ENCODE data around the gene HOXC13. TPM values are rescaled to one million over a fixed set of nuclear protein-coding genes. Genes with fewer than 3 reads are reported as not detected.

HOXC13 gene
- polyA plus RNA-seq, 6 donors from 2014 or later = not detected

GRCh38 chr12:53944209-53944608, 5.6 kb downstream of the HOXC13 start:
- ATAC-seq (ENCODE audit: low read depth in 2 of 2) (no peak), DNase-seq (no peak)
- peak overlapping the region in 1 of 8 donors; percentile 61 for H3K4me3 Mint-ChIP-seq
- no peaks in the 10 kb centered on the region for H3K36me3 Mint-ChIP-seq
- H3K4me1 Mint-ChIP-seq = no peaks in the 10 kb centered on the region
- peaks cover 0 to 11% (median 2%) of the 10 kb centered on the region in 7 donors for H3K9me3 Mint-ChIP-seq
- H3K27me3 Mint-ChIP-seq = peaks cover 84 to 96% (median 92%) of the 10 kb centered on the region in 3 donors
- peak overlapping the region in 1 of 6 donors; percentile 73 for H3K27ac Mint-ChIP-seq

- Mint-ChIP-seq H3K36me3 (no peaks in the 10 kb centered on the region), H3K4me3 (peak overlapping the region in 2 of 8 donors; percentile 17 to 54), H3K9me3 (peaks cover 0 to 8% (median 0%) of the 10 kb centered on the region in 7 donors), H3K4me1 (no peaks in the 10 kb centered on the region), H3K27me3 (peaks cover 90 to 100% (median 95%) of the 10 kb centered on the region in 3 donors), H3K27ac (peak overlapping the region in 2 of 6 donors; percentile 9 to 82)
- ATAC-seq (ENCODE audit: low read depth in 2 of 2) = no peak
- no peak for DNase-seq
Observed at GRCh38 chr12:53944907-53945847, 6.5 kb downstream of the HOXC13 start.

- ATAC-seq (ENCODE audit: low read depth in 2 of 2) = no peak
- H3K9me3 Mint-ChIP-seq = peaks cover 0 to 16% (median 0%) of the 10 kb centered on the region in 7 donors
- no peaks in the 10 kb centered on the region for H3K36me3 Mint-ChIP-seq
- H3K27me3 Mint-ChIP-seq = peaks cover 93 to 98% (median 97%) of the 10 kb centered on the region in 3 donors
- no peak for DNase-seq
- no peak overlapping the region for H3K27ac Mint-ChIP-seq
- peak overlapping the region in 1 of 8 donors; percentile 57 for H3K4me3 Mint-ChIP-seq
- H3K4me1 Mint-ChIP-seq = peaks cover 0 to 6% (median 5%) of the 10 kb centered on the region in 3 donors
Observed at GRCh38 chr12:53947743-53948142, 9.1 kb downstream of the HOXC13 start.

GRCh38 chr12:53948650-53949593, 10.3 kb downstream of the HOXC13 start:
- peak overlapping the region in 2 of 6 donors; percentile 37 to 40 for H3K27ac Mint-ChIP-seq
- peaks cover 0 to 7% of the 10 kb centered on the region in 2 donors for H3K36me3 Mint-ChIP-seq
- peaks cover 2 to 6% (median 5%) of the 10 kb centered on the region in 3 donors for H3K4me1 Mint-ChIP-seq
- DNase-seq (no peak), ATAC-seq (ENCODE audit: low read depth in 2 of 2) (no peak)
- peaks cover 93 to 96% (median 95%) of the 10 kb centered on the region in 3 donors for H3K27me3 Mint-ChIP-seq
- H3K9me3 Mint-ChIP-seq = peaks cover 0 to 21% (median 3%) of the 10 kb centered on the region in 7 donors
- peak overlapping the region in 1 of 8 donors; percentile 62 for H3K4me3 Mint-ChIP-seq

GRCh38 chr12:53949631-53950436, 11.2 kb downstream of the HOXC13 start:
- H3K36me3 Mint-ChIP-seq = peaks cover 0 to 7% of the 10 kb centered on the region in 2 donors
- peaks cover 0 to 20% (median 8%) of the 10 kb centered on the region in 7 donors for H3K9me3 Mint-ChIP-seq
- DNase-seq (no peak), ATAC-seq (ENCODE audit: low read depth in 2 of 2) (no peak)
- peak overlapping the region in 2 of 8 donors; percentile 35 to 62 for H3K4me3 Mint-ChIP-seq
- H3K4me1 Mint-ChIP-seq = peaks cover 5 to 6% (median 5%) of the 10 kb centered on the region in 3 donors
- peak overlapping the region in 2 of 6 donors; percentile 82 to 94 for H3K27ac Mint-ChIP-seq
- peaks cover 90 to 92% (median 92%) of the 10 kb centered on the region in 3 donors for H3K27me3 Mint-ChIP-seq

GRCh38 chr12:53950437-53950773, 11.8 kb downstream of the HOXC13 start:
- Mint-ChIP-seq H3K4me1 (peaks cover 5 to 6% (median 5%) of the 10 kb centered on the region in 3 donors), H3K36me3 (peaks cover 0 to 7% of the 10 kb centered on the region in 2 donors), H3K9me3 (peaks cover 0 to 20% (median 9%) of the 10 kb centered on the region in 7 donors), H3K27me3 (peaks cover 85 to 87% (median 87%) of the 10 kb centered on the region in 3 donors), H3K4me3 (peak overlapping the region in 1 of 8 donors; percentile 62), H3K27ac (peak overlapping the region in 3 of 6 donors; percentile 71 to 94 (median 82))
- no peak for DNase-seq
- ATAC-seq (ENCODE audit: low read depth in 2 of 2) = no peak

- no peak for ATAC-seq (ENCODE audit: low read depth in 2 of 2)
- peak overlapping the region in 4 of 6 donors; percentile 52 to 96 (median 84) for H3K27ac Mint-ChIP-seq
- peaks cover 3 to 25% (median 9%) of the 10 kb centered on the region in 7 donors for H3K9me3 Mint-ChIP-seq
- peaks cover 0 to 7% of the 10 kb centered on the region in 2 donors for H3K36me3 Mint-ChIP-seq
- peaks cover 7 to 9% (median 9%) of the 10 kb centered on the region in 3 donors for H3K4me1 Mint-ChIP-seq
- H3K4me3 Mint-ChIP-seq = peak overlapping the region in 5 of 8 donors; percentile 42 to 76 (median 62)
- peaks cover 85 to 87% (median 85%) of the 10 kb centered on the region in 3 donors for H3K27me3 Mint-ChIP-seq
- DNase-seq = no peak
Observed at GRCh38 chr12:53950789-53951576, 12.4 kb downstream of the HOXC13 start.

GRCh38 chr12:53951577-53952334, 13.1 kb downstream of the HOXC13 start:
- H3K9me3 Mint-ChIP-seq = peaks cover 3 to 27% (median 9%) of the 10 kb centered on the region in 7 donors
- peaks cover 0 to 7% of the 10 kb centered on the region in 2 donors for H3K36me3 Mint-ChIP-seq
- peak overlapping the region in 4 of 6 donors; percentile 52 to 96 (median 84) for H3K27ac Mint-ChIP-seq
- peak overlapping the region in 5 of 8 donors; percentile 30 to 76 (median 62) for H3K4me3 Mint-ChIP-seq
- no peak for ATAC-seq (ENCODE audit: low read depth in 2 of 2)
- H3K4me1 Mint-ChIP-seq = peaks cover 12 to 15% (median 14%) of the 10 kb centered on the region in 3 donors
- no peak for DNase-seq
- peaks cover 85 to 87% (median 85%) of the 10 kb centered on the region in 3 donors for H3K27me3 Mint-ChIP-seq

GRCh38 chr12:53952335-53952694, 13.7 kb downstream of the HOXC13 start:
- Mint-ChIP-seq H3K36me3 (peaks cover 0 to 7% of the 10 kb centered on the region in 2 donors), H3K4me1 (peaks cover 15 to 20% (median 17%) of the 10 kb centered on the region in 3 donors), H3K27ac (peak overlapping the region in 4 of 6 donors; percentile 52 to 96 (median 85))

GRCh38 chr12:53952871-53953734, 14.5 kb downstream of the HOXC13 start:
- ATAC-seq (ENCODE audit: low read depth in 2 of 2) = no peak
- Mint-ChIP-seq H3K27me3 (peaks cover 82 to 89% (median 87%) of the 10 kb centered on the region in 3 donors), H3K4me1 (peaks cover 15 to 20% (median 17%) of the 10 kb centered on the region in 3 donors), H3K27ac (peak overlapping the region in 5 of 6 donors; percentile 52 to 96 (median 88)), H3K4me3 (peak overlapping the region in 6 of 8 donors; percentile 18 to 76 (median 40)), H3K9me3 (peaks cover 3 to 27% (median 11%) of the 10 kb centered on the region in 7 donors), H3K36me3 (peaks cover 0 to 7% of the 10 kb centered on the region in 2 donors)
- DNase-seq = no peak

More at GRCh38 chr12:53952335-53952694, 13.7 kb downstream of the HOXC13 start:
- ATAC-seq (ENCODE audit: low read depth in 2 of 2) = no peak
- peak overlapping the region in 4 of 8 donors; percentile 10 to 76 (median 45) for H3K4me3 Mint-ChIP-seq
- peaks cover 83 to 87% (median 87%) of the 10 kb centered on the region in 3 donors for H3K27me3 Mint-ChIP-seq
- DNase-seq = no peak
- peaks cover 3 to 27% (median 9%) of the 10 kb centered on the region in 7 donors for H3K9me3 Mint-ChIP-seq

Measured in naive B cell (primary cell).